K562 (cell line): ENCODE data around the gene MRPL4. TPM values are rescaled to one million over a fixed set of nuclear protein-coding genes. Genes with fewer than 3 reads are reported as not detected.

Source experiments
- CHCHD3 ChIP-seq: fragments of 250-450 bp; sonication (Bioruptor Pico); IDR thresholded peaks from 2 replicates; pipeline ENCODE4 v2.1.2; 2022; ENCODE audit warnings: mild to moderate bottlenecking
- FOXK2 ChIP-seq, 2 experiments: fragments of 450-650 bp; IDR thresholded peaks in 1 of 2; conservative IDR thresholded peaks in 1 of 2; 2 replicates each; pipeline ENCODE4 v1.6.1; 2016; ENCODE audit warnings: low read depth in 2 of 2, mild to moderate bottlenecking in 1 of 2
- HMBOX1 ChIP-seq: sonication (generic); IDR thresholded peaks from 2 replicates; pipeline ENCODE4 v1.6.1; 2016
- ID3 ChIP-seq, 2 experiments: fragments of 250-450 bp in 1 of 2; fragments of 450-650 bp in 1 of 2; sonication (Bioruptor Pico) in 1 of 2; IDR thresholded peaks; 2 replicates each; pipeline versions ENCODE4 v1.6.1 to v1.8.0; 2016 to 2021; ENCODE audit warnings: mild to moderate bottlenecking in 2 of 2, moderate library complexity in 2 of 2, missing compliant biosample characterization in 1 of 2, missing genetic modification characterization in 1 of 2
- LCOR ChIP-seq: sonication (generic); formaldehyde crosslinking; IDR thresholded peaks from 2 replicates; pipeline ENCODE4 v1.8.0; 2022; ENCODE audit warnings: mild to moderate bottlenecking, missing genetic modification reagents
- MAFF ChIP-seq: IDR thresholded peaks from 2 replicates; pipeline ENCODE4 v1.6.1; 2012; ENCODE audit warnings: low read length, improper control_type of control experiment
- MEIS2 ChIP-seq: fragments of 450-650 bp; IDR thresholded peaks from 2 replicates; pipeline ENCODE4 v1.6.1; 2014; ENCODE audit warnings: mild to moderate bottlenecking; ENCODE audit not compliant: partially characterized antibody
- POLR2B ChIP-seq: fragments of 450-650 bp; IDR thresholded peaks from 2 replicates; pipeline ENCODE4 v1.6.1; 2018; ENCODE audit warnings: low read depth; ENCODE audit not compliant: partially characterized antibody
- SNRNP70 ChIP-seq: fragments of 200-400 bp; formaldehyde crosslinking; optimal IDR thresholded peaks from 2 replicates; pipeline ENCODE3; 2017; ENCODE audit warnings: low read depth, low read length
- SUPT5H ChIP-seq: fragments of 450-650 bp; IDR thresholded peaks from 2 replicates; pipeline ENCODE4 v1.6.1; 2016
- TFE3 ChIP-seq: fragments of 450-650 bp; formaldehyde crosslinking; IDR thresholded peaks from 2 replicates; pipeline ENCODE4 v1.4.0; 2020; ENCODE audit warnings: mild to moderate bottlenecking, mixed read lengths
- YY1 ChIP-seq, 3 experiments: IDR thresholded peaks; 2 replicates each; pipeline ENCODE4 v1.6.1; 2011; ENCODE audit warnings: low read length in 2 of 3, mild to moderate bottlenecking in 2 of 3, moderate library complexity in 2 of 3, borderline replicate concordance in 1 of 3, control low read depth in 1 of 3, low read depth in 1 of 3; ENCODE audit not compliant: insufficient read depth in 3 of 3, insufficient replicate concordance in 2 of 3, control insufficient read depth in 1 of 3, insufficient read length in 1 of 3; ENCODE audit errors: extremely low read depth in 1 of 3
- ZBTB40 ChIP-seq, 2 experiments: fragments of 450-650 bp in 1 of 2; sonication (generic) in 1 of 2; formaldehyde crosslinking in 1 of 2; IDR thresholded peaks; 2 replicates each; pipeline versions ENCODE4 v1.7.1 to v1.9.0; 2016 to 2022; ENCODE audit warnings: inconsistent platforms in 1 of 2, mild to moderate bottlenecking in 1 of 2, missing genetic modification reagents in 1 of 2
- ZNF431 ChIP-seq: sonication (generic); formaldehyde crosslinking; IDR thresholded peaks from 2 replicates; pipeline ENCODE4 v1.8.0; 2022; ENCODE audit warnings: mild to moderate bottlenecking, missing genetic modification reagents
- polyA plus RNA-seq, 8 experiments: library from polyadenylated mRNA; depleted of rRNA in 4 of 8; stranded (reverse) in 5 of 8; unstranded in 3 of 8; fragments of >200 nt; fragmentation: Nextera tagmentation in 2 of 8; fragmentation: Illumina TruSeq in 1 of 8; extraction: Ambion mirVana in 2 of 8; extraction: Trizol in 1 of 8; gene quantifications; 2 replicates each; pipeline versions ENCODE4 v1.2.1 to v1.2.3, GENCODE V29; 2011 to 2014; ENCODE audit warnings: inconsistent platforms in 1 of 8, missing spikeins in 1 of 8
- total RNA-seq, 7 experiments: library from RNA; depleted of rRNA in 6 of 7; stranded (reverse); fragments of >200 nt in 6 of 7; fragmentation: Illumina TruSeq in 2 of 7; extraction: Trizol in 2 of 7; gene quantifications; 2 replicates each; pipeline versions ENCODE4 v1.2.1 to v1.2.3, GENCODE V29; 2011 to 2021; ENCODE audit warnings: low replicate concordance in 1 of 7

The MRPL4 gene
- total and polyA plus RNA-seq, 9 of the 15 experiments (the other 6 are each of a cell fraction or from before 2014, with no cell fraction given) = 1.4 to 239 (median 64.9) TPM

- 0 out of 2 replicates have a peak, but pooled peaks have one; percentile 27 for TF ChIP-seq ZBTB40 (IDR thresholded peaks at IDR 0.05)
- TF ChIP-seq ZBTB40 (CRISPR knock-in tag; IDR thresholded peaks at IDR 0.05) = no peak
- no peak for TF ChIP-seq MAFF
- TF ChIP-seq CHCHD3 (CRISPR knock-in tag) = no peak
- no peak for TF ChIP-seq TFE3 (CRISPR knock-in tag)
- no peak for TF ChIP-seq MEIS2
- TF ChIP-seq POLR2B = peak; percentile 59
- TF ChIP-seq HMBOX1 = 0 out of 2 replicates have a peak, but pooled peaks have one; percentile 2
- TF ChIP-seq SNRNP70 = no peak
- no peak for TF ChIP-seq ZNF431
- TF ChIP-seq LCOR = 0 out of 2 replicates have a peak, but pooled peaks have one; percentile 5
- TF ChIP-seq YY1 (IDR thresholded peaks at IDR 0.05; ENCODE audit: borderline replicate concordance in 1 of 3, control insufficient read depth in 1 of 3, extremely low read depth in 1 of 3, insufficient read depth in 3 of 3, insufficient read length in 1 of 3, insufficient replicate concordance in 2 of 3, low read depth in 1 of 3, low read length in 2 of 3) = peak in 1 of 3 experiments; percentile 40
- peak in 1 of 2 experiments; percentile 23; a peak in 1 of 4 replicates for TF ChIP-seq FOXK2 (conservative IDR thresholded peaks at IDR 0.05 in 1 of 2, IDR thresholded peaks at IDR 0.05 in 1 of 2; ENCODE audit: low read depth in 2 of 2)
- TF ChIP-seq SUPT5H = peak; percentile 85
- no peak for TF ChIP-seq ID3 (CRISPR knock-in tag; IDR thresholded peaks at IDR 0.05)
- no peak for TF ChIP-seq ID3 (tag; IDR thresholded peaks at IDR 0.05)
Observed at GRCh38 chr19:10288662-10289166, 36.7 kb downstream of the MRPL4 start (continued).
